Left kidney (tissue), 2 donors: ENCODE results near the gene GPX3. TPM values are rescaled to one million over a fixed set of nuclear protein-coding genes. Genes with fewer than 3 reads are reported as not detected.

Source experiments
- DNase-seq: peaks from one replicate; pipeline ENCODE4 v3.0.0-alpha.2; 2013
- polyA plus RNA-seq: library from polyadenylated mRNA; unstranded; fragments of 120-200 nt; gene quantifications from one replicate; pipeline ENCODE4 v1.2.1, GENCODE V29; 2013; ENCODE audit not compliant: insufficient read length

GPX3 gene
- polyA plus RNA-seq, 1 donor: 1,238 TPM

DNA sequence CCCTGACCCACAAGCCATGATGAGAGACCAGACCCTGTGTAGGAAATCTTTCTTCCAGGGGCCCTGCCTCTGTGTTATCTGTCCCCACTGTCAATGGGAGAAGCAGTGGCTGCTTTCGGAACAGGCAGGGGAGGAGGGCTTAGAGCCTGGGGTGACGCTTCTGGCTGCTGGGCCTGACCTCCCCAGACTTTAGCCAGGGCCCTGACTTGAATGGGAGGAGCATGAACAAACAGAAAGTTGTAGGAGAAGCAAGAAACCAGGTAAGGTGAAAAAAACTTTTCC lies 12.2 kb upstream of the GPX3 start:
- DNase-seq: no peak

GRCh38 chr5:151008906-151009305 lies 11.5 kb upstream of the GPX3 start:
- no peak for DNase-seq

DNA sequence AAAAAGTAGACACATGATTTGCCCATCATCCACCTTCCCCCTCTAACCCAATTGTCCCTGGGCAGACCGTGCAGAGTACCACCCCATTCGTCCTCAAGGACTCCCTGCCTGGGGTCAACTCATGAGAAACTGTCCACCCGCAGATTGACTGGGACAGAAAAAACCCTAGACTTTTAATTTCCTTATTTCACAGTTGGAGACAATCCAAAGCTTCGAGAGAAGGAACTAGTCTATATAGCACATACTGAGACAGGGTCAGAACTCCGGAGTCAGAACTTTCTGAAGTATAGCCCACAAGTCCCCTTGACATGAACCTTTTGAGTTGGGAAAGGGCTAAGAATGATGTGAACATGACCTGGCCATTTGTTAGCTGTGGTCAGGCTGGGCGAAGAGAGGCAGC lies 7.5 kb upstream of the GPX3 start:
- no peak for DNase-seq

DNA sequence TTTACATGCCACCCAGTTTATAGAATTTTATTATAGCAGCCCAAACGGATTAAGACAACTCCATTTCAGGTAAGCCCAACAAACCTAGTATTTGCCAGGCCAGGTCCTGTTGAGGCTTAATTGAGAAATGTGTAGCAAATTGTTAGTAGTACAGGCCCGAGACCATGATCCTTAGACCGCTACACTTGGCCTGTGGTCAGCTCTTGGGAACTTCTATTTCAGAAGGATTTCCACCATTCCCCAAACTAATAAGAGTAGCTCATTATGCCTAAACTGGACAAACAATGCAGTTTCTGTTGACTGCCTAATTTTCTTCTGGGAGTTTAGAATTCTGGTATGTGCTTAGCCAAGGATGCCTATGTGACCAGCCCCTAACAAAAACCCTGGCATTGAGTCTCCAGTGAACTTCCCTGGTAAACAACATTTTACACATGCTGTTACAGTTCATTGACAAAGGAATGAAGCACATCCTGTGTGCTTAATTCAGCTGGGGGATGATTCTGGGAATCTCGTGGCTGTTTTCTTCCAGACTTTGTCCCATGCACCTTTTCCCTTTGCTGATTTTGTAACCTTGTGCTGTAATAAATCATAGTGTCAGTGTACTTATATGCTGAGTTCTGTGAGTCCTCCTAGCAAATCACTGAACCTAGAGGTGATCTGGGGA lies 5.6 kb upstream of the GPX3 start:
- DNase-seq: peak; percentile 41

GRCh38 chr5:151015974-151016587 lies 4.3 kb upstream of the GPX3 start:
- DNase-seq: no peak

GRCh38 chr5:151016700-151017099 lies 3.7 kb upstream of the GPX3 start:
- no peak for DNase-seq

DNA sequence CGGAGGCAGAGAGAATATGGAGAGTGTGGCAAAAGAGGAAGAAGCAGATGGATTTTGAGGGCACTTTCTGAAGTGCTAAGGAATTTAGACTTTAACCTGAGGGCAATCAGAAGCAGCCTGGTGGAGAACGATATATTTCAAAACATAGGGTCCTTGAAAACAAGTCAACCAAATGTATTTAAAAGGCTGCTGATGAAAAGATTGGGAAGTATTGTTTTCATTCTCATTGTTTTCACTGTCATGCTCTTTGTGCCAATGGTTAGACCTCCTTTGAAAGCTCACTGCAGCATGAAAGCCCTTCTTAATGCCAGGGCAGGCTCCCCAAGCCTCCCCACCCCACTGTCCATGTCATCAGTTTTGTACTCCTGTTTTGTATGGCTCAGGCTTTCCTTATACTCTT lies 2.5 kb upstream of the GPX3 start:
- no peak for DNase-seq

- DNase-seq: no peak
These were observed 1.5 kb upstream of the GPX3 start for GRCh38 chr5:151018846-151019245.

GRCh38 chr5:151019331-151019730 lies 1.1 kb upstream of the GPX3 start:
- DNase-seq: no peak

GRCh38 chr5:151021746-151022145 lies 1.4 kb downstream of the GPX3 start:
- no peak for DNase-seq

- DNase-seq: no peak
These were observed 2.2 kb downstream of the GPX3 start for GRCh38 chr5:151022511-151023018.

- DNase-seq: no peak
These were observed 2.7 kb downstream of the GPX3 start for GRCh38 chr5:151023047-151023615.

DNA sequence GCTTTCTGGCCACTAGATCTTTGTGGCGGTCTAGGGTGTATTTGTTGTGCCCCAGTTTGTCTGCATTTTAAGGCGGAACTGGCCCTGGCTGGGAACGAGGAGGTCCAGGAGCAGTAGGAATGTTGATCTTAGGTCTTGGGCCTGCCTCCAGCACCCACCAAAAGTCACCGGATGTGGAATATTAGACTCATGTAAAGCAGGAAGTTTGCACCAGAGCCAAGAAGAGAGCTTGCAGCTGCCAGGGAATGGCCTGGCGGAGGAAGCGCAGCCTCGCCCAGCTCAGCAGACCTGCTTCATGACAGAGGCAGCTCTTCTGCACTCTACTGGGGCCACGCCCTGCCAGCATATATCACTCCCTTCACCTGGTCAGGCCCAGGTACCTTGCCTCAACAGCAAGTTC lies 3.3 kb downstream of the GPX3 start:
- no peak for DNase-seq

DNA sequence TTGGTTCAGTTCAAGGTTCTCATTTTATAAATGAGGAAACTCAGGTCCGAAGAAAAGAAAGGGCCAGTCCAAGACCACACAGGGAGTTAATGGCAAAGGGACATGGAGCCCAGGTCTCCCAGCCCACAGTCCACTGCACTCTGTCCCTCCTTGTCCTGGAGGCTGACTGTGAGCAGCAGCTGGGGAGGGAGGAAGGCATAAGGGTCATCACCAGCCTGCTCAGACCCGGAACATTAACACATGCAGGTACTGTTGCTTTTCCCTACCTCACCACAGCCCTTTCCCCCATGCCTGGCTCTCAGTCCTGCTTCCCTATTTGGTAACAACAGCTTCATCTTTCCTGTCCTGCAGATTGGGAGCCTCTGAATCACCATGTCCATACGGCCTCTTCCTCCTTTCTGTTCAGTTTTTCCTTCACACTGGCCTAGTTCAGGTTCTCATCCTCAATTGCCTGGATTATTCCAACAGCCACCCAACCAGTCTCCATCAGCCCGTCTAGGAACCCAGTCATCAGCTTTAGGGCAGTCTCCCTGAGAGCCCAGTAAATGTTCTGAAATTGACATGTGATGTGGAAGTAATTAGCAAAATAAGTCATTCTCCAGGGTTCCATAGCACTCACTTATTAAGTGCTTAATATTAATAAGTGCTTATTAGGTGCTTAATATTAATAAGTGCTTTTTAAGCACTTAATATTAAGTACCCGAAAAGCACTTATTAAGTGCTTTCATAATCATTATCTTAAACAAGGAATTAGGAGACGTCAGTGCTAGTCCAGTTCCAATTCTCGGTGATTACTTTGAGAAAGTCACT lies 4.3 kb downstream of the GPX3 start:
- DNase-seq: no peak

DNA sequence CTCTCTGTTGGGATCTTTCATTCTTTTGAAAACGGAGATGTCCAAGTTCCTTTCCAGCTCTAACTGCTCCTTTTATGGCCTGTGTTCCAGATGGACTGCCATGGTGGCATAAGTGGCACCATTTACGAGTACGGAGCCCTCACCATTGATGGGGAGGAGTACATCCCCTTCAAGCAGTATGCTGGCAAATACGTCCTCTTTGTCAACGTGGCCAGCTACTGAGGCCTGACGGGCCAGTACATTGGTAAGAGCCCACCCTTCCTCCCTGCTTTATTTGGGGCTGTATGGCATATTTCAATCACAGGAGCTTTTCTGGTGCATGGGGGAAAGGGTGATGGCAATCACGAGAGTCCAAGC lies 4.8 kb downstream of the GPX3 start:
- no peak for DNase-seq

GRCh38 chr5:151026088-151026487 lies 5.7 kb downstream of the GPX3 start:
- DNase-seq: no peak

DNA sequence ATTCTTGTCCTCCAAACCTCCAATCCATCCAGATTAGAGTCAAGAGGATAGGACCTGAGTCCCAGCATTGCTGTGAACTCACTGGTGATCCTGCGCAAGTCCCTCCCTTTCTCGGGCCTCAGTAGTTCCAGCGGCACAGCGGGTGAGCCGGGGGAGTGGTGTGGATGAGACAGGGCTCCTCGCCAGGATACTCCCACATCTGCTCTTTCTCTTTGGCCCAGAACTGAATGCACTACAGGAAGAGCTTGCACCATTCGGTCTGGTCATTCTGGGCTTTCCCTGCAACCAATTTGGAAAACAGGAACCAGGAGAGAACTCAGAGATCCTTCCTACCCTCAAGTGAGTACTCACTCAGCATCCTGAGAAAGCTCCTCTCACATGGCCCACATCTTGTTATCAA lies 6.3 kb downstream of the GPX3 start:
- DNase-seq: no peak

DNA sequence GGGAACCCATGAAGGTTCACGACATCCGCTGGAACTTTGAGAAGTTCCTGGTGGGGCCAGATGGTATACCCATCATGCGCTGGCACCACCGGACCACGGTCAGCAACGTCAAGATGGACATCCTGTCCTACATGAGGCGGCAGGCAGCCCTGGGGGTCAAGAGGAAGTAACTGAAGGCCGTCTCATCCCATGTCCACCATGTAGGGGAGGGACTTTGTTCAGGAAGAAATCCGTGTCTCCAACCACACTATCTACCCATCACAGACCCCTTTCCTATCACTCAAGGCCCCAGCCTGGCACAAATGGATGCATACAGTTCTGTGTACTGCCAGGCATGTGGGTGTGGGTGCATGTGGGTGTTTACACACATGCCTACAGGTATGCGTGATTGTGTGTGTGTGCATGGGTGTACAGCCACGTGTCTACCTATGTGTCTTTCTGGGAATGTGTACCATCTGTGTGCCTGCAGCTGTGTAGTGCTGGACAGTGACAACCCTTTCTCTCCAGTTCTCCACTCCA lies 7.6 kb downstream of the GPX3 start:
- no peak for DNase-seq

- no peak for DNase-seq
These were observed 8.3 kb downstream of the GPX3 start for GRCh38 chr5:151028717-151029116.

- DNase-seq: no peak
These were observed 9.0 kb downstream of the GPX3 start for GRCh38 chr5:151029179-151030055.

DNA sequence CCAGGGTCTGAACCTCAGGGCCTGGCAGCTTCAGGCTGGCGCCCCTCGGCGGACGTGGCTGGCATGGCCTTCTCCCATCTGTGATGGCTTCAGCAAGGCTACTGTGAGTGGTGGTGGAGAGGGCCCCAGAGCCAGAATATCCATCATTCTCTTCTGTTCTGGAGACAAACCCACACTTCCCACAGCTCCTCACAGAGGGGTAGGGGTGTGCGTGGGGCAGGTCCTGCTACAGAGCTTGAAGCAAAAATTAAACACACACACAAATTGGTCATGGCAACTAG lies 9.6 kb downstream of the GPX3 start:
- DNase-seq: no peak

DNA sequence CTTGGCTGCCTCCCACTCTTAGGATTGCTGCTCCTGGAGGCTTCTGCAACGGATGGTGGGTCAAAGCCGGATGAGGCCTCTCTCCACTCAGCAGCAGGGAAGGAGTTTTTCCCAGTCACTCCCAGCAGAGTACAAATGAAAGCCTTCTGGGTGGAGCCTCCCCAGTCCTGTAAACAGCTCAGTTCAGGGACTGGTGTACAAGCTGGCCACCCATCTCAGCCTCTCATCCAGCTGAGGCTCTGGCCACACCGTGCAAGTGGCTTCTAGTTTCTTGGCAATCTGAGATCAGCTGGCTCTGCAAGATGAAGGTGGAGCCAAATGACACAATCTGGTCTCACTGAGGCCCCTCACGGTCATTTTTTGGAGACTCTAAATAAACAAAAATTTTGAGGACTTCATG lies 10.0 kb downstream of the GPX3 start:
- no peak for DNase-seq
